PC-3 (cell line): ENCODE data around the gene DST. TPM values are rescaled to one million over a fixed set of nuclear protein-coding genes. Genes with fewer than 3 reads are reported as not detected.
A peak's percentile ranks its signal among the peaks of the same experiment; 100 is the strongest.

Experiments used
- ATAC-seq: fragments of 200-7000 bp; cut with Tn5 transposase; 2 replicates; pipeline ENCODE4 v1.9.1; 2020; ENCODE audit warnings: mild to moderate bottlenecking, moderate library complexity
- BruUV-seq: library from RNA; stranded (reverse); fragments of 400-500 nt; replicated peaks from 2 replicates; lab custom pipeline; 2021; lab: Mats Ljungman, UMichigan
- CTCF ChIA-PET: fragments of 300-600 bp; sonication (Branson Sonifier 250); formaldehyde crosslinking; loops from one replicate; lab custom pipeline; 2022; ENCODE audit warnings: antibody characterized with exemption; lab: Charles Lee
- POLR2A ChIA-PET: fragments of 300-600 bp; sonication (Branson Sonifier 250); formaldehyde crosslinking; loops from one replicate; lab custom pipeline; 2022; ENCODE audit warnings: antibody characterized with exemption; ENCODE audit not compliant: unreplicated experiment; lab: Charles Lee
- DNase-seq: peaks from one replicate; pipeline ENCODE4 v3.0.0-alpha.2; 2015
- H2AFZ ChIP-seq: fragments of 300-600 bp; sonication (generic); 2 replicates; pipeline ENCODE4 v1.6.0; 2016; ENCODE audit warnings: antibody characterized with exemption, low read length
- H3F3A ChIP-seq: fragments of 300-600 bp; sonication (generic); one replicate; pipeline ENCODE4 v1.6.0; 2017; ENCODE audit warnings: antibody characterized with exemption, low read length, control low read depth, mild to moderate bottlenecking; ENCODE audit not compliant: unreplicated experiment
- H3K27ac ChIP-seq: fragments of 300-600 bp; sonication (generic); 2 replicates; pipeline ENCODE4 v1.5.1; 2016; ENCODE audit warnings: mild to moderate bottlenecking, low read length
- H3K27me3 ChIP-seq: fragments of 300-600 bp; sonication (generic); 2 replicates; pipeline ENCODE4 v1.6.1; 2016; ENCODE audit warnings: low read length, mixed read lengths
- H3K36me3 ChIP-seq: fragments of 300-600 bp; sonication (generic); 2 replicates; pipeline ENCODE4 v1.6.1; 2016; ENCODE audit warnings: low read depth, mixed run types, low read length, mixed read lengths
- H3K4me1 ChIP-seq: fragments of 300-600 bp; sonication (generic); 2 replicates; pipeline ENCODE4 v1.5.1; 2016; ENCODE audit warnings: low read length; ENCODE audit not compliant: insufficient read depth
- H3K4me2 ChIP-seq: fragments of 300-600 bp; sonication (generic); 2 replicates; pipeline ENCODE4 v1.6.0; 2016; ENCODE audit warnings: low read length
- H3K4me3 ChIP-seq: fragments of 300-600 bp; sonication (generic); 2 replicates; pipeline ENCODE4 v1.5.1; 2016; ENCODE audit warnings: mild to moderate bottlenecking, low read length, mixed read lengths
- H3K79me2 ChIP-seq: fragments of 300-600 bp; sonication (generic); 2 replicates; pipeline ENCODE4 v1.6.1; 2017; ENCODE audit warnings: low read length, mixed read lengths
- H3K9ac ChIP-seq: fragments of 300-600 bp; sonication (generic); 2 replicates; pipeline ENCODE4 v1.6.0; 2016; ENCODE audit warnings: mild to moderate bottlenecking, low read length
- H3K9me2 ChIP-seq: fragments of 300-600 bp; sonication (generic); replicated peaks from 2 replicates; pipeline ENCODE4 v1.6.1; 2016; ENCODE audit warnings: mixed run types, low read length, mixed read lengths
- H3K9me3 ChIP-seq: fragments of 300-600 bp; sonication (generic); 2 replicates; pipeline ENCODE4 v1.6.1; 2016; ENCODE audit warnings: low read length, mixed read lengths
- H4K20me1 ChIP-seq: fragments of 300-600 bp; sonication (generic); 2 replicates; pipeline ENCODE4 v1.6.1; 2016; ENCODE audit warnings: low read length, mixed read lengths
- CTCF ChIP-seq: fragments of 300-600 bp; sonication (generic); conservative IDR thresholded peaks from 2 replicates; pipeline ENCODE4 v1.5.1; 2017; ENCODE audit warnings: antibody characterized with exemption, low read depth, mild to moderate bottlenecking, low read length
- EZH2 ChIP-seq: fragments of 300-600 bp; sonication (generic); IDR thresholded peaks from one replicate; pipeline ENCODE4 v1.6.1; 2017; ENCODE audit warnings: antibody characterized with exemption, mild to moderate bottlenecking, low read length; ENCODE audit not compliant: unreplicated experiment
- EZH2phosphoT487 ChIP-seq: fragments of 300-600 bp; sonication (generic); IDR thresholded peaks from 2 replicates; pipeline ENCODE4 v1.6.1; 2018; ENCODE audit warnings: mild to moderate bottlenecking, antibody characterized with exemption, low read length, borderline replicate concordance
- intact Hi-C: fragments of 100-400 bp; cut with micrococcal nuclease; formaldehyde crosslinking; loops from 2 replicates; pipeline ENCODE4 v1.9.0; 2023
- total RNA-seq: library from RNA; depleted of rRNA; stranded (reverse); fragments of >200 nt; gene quantifications from 2 replicates; pipeline ENCODE4 v1.2.3, GENCODE V29; 2014

DST gene
- total RNA-seq, 1 experiment from 2014 or later: 81.5 TPM

- peak; percentile 86 for ATAC-seq
- POLR2A ChIA-PET: no interaction called here
- Histone ChIP-seq H3K4me2 (peak overlapping the region; percentile 62), H3K79me2 (no peaks in the 10 kb centered on the region), H3K4me1 (peaks cover 22% of the 10 kb centered on the region), H3K27me3 (no peaks in the 10 kb centered on the region), H3K36me3 (no peaks in the 10 kb centered on the region), H3K27ac (peak overlapping the region; percentile 76), H2AFZ (no peak overlapping the region), H3K9me3 (no peaks in the 10 kb centered on the region), H3K4me3 (peak overlapping the region; percentile 0; the same call in 1 of the 2 replicates), H3F3A (peaks cover 16% of the 10 kb centered on the region), H4K20me1 (no peaks in the 10 kb centered on the region), H3K9me2 (no peaks in the 10 kb centered on the region), H3K9ac (peak overlapping the region; percentile 22)
- peak; percentile 73 for DNase-seq
- intact Hi-C loops: no loop called here
- TF ChIP-seq EZH2phosphoT487 (no peak), CTCF (no peak), EZH2 (no peak)
- CTCF ChIA-PET: no interaction called here
- no TSS peak for BruUV-seq
Measured at GRCh38 chr6:56579155-56579851, 63.4 kb downstream of the DST start.

GRCh38 chr6:56575736-56576135 lies 67.0 kb downstream of the DST start:
- no peak for TF ChIP-seq CTCF
- no peak for TF ChIP-seq EZH2
- no peak for TF ChIP-seq EZH2phosphoT487
- BruUV-seq: no TSS peak
- intact Hi-C loops: no loop called here

GRCh38 chr6:56574292-56574691 lies 68.4 kb downstream of the DST start:
- Histone ChIP-seq H3K27ac (no peak overlapping the region), H3K27me3 (no peaks in the 10 kb centered on the region), H3K9me2 (no peaks in the 10 kb centered on the region), H3K4me2 (no peak overlapping the region), H3K79me2 (no peaks in the 10 kb centered on the region), H2AFZ (no peak overlapping the region), H3K4me3 (no peak overlapping the region), H3K9ac (no peak overlapping the region), H3F3A (peaks cover 4% of the 10 kb centered on the region), H3K36me3 (no peaks in the 10 kb centered on the region), H3K9me3 (no peaks in the 10 kb centered on the region), H3K4me1 (peaks cover 8% of the 10 kb centered on the region), H4K20me1 (no peaks in the 10 kb centered on the region)
- ChIA-PET CTCF (no interaction called here), POLR2A (no interaction called here)
- TF ChIP-seq EZH2: no peak
- TF ChIP-seq CTCF: no peak
- no peak for TF ChIP-seq EZH2phosphoT487
- BruUV-seq: no TSS peak
- intact Hi-C loops: no loop called here
- DNase-seq (no peak), ATAC-seq (no peak)

More at GRCh38 chr6:56575736-56576135, 67.0 kb downstream of the DST start:
- H3F3A ChIP-seq: peaks cover 12% of the 10 kb centered on the region
- no peaks in the 10 kb centered on the region for H3K36me3 ChIP-seq
- H4K20me1 ChIP-seq: no peaks in the 10 kb centered on the region
- POLR2A ChIA-PET: no interaction called here
- CTCF ChIA-PET: no interaction called here
- H3K9ac ChIP-seq: no peak overlapping the region
- H3K4me1 ChIP-seq: peaks cover 21% of the 10 kb centered on the region
- no peak overlapping the region for H2AFZ ChIP-seq
- DNase-seq (no peak), ATAC-seq (no peak)
- no peak overlapping the region for H3K27ac ChIP-seq
- no peaks in the 10 kb centered on the region for H3K9me2 ChIP-seq
- no peaks in the 10 kb centered on the region for H3K9me3 ChIP-seq
- H3K27me3 ChIP-seq: no peaks in the 10 kb centered on the region
- H3K4me3 ChIP-seq: no peak overlapping the region
- H3K4me2 ChIP-seq: no peak overlapping the region
- H3K79me2 ChIP-seq: no peaks in the 10 kb centered on the region
